ENCODE data around the gene GNPTG.
"Not testable (repeated sequence)": the region's sequence is repeated elsewhere in the genome, so short reads cannot be mapped to it uniquely, and the experiment has no call there.

Gene GNPTG

GRCh38 chr16:1326391-1326790, 25.3 kb upstream of the GNPTG start:
- Mint-ChIP-seq H3K4me3 (no peak overlapping the region), H3K36me3 (ENCODE audit: low read depth) (peaks cover 12% of the 10 kb centered on the region), H3K4me1 (ENCODE audit: low read depth) (peaks cover 3% of the 10 kb centered on the region), H3K27me3 (peaks cover 2% of the 10 kb centered on the region), H3K27ac (no peak overlapping the region), H3K9me3 (no peaks in the 10 kb centered on the region)

GRCh38 chr16:1326946-1327618, 24.6 kb upstream of the GNPTG start:
- Mint-ChIP-seq H3K27me3 (peaks cover 6% of the 10 kb centered on the region), H3K27ac (no peak overlapping the region), H3K36me3 (ENCODE audit: low read depth) (peaks cover 12% of the 10 kb centered on the region), H3K9me3 (no peaks in the 10 kb centered on the region), H3K4me1 (ENCODE audit: low read depth) (peaks cover 7% of the 10 kb centered on the region), H3K4me3 (no peak overlapping the region)

- Mint-ChIP-seq H3K9me3 (no peaks in the 10 kb centered on the region), H3K27me3 (peaks cover 11% of the 10 kb centered on the region), H3K4me3 (no peak overlapping the region), H3K4me1 (ENCODE audit: low read depth) (peaks cover 12% of the 10 kb centered on the region), H3K36me3 (ENCODE audit: low read depth) (peaks cover 12% of the 10 kb centered on the region), H3K27ac (no peak overlapping the region)
Measured at GRCh38 chr16:1327619-1327947, 24.1 kb upstream of the GNPTG start.

GRCh38 chr16:1328136-1328535, 23.6 kb upstream of the GNPTG start:
- peaks cover 13% of the 10 kb centered on the region for H3K27me3 Mint-ChIP-seq
- not testable (repeated sequence) for H3K9me3 Mint-ChIP-seq, H3K4me3 Mint-ChIP-seq, H3K27ac Mint-ChIP-seq
- peaks cover 14% of the 10 kb centered on the region for H3K4me1 Mint-ChIP-seq (ENCODE audit: low read depth)
- peaks cover 12% of the 10 kb centered on the region for H3K36me3 Mint-ChIP-seq (ENCODE audit: low read depth)

- not testable (repeated sequence) for H3K27ac Mint-ChIP-seq; H3K9me3 Mint-ChIP-seq; H3K36me3 Mint-ChIP-seq (ENCODE audit: low read depth); H3K4me3 Mint-ChIP-seq
- Mint-ChIP-seq H3K4me1 (ENCODE audit: low read depth) (peaks cover 14% of the 10 kb centered on the region), H3K27me3 (peaks cover 13% of the 10 kb centered on the region)
Measured at GRCh38 chr16:1328961-1329360, 22.8 kb upstream of the GNPTG start.

GRCh38 chr16:1330260-1330914, 21.3 kb upstream of the GNPTG start:
- Mint-ChIP-seq H3K4me1 (ENCODE audit: low read depth) (peaks cover 14% of the 10 kb centered on the region), H3K9me3 (no peaks in the 10 kb centered on the region), H3K36me3 (ENCODE audit: low read depth) (peaks cover 4% of the 10 kb centered on the region), H3K27me3 (peaks cover 22% of the 10 kb centered on the region), H3K27ac (no peak overlapping the region), H3K4me3 (no peak overlapping the region)

GRCh38 chr16:1330931-1331711, 20.6 kb upstream of the GNPTG start:
- peaks cover 22% of the 10 kb centered on the region for H3K27me3 Mint-ChIP-seq
- H3K36me3 Mint-ChIP-seq (ENCODE audit: low read depth) = peaks cover 4% of the 10 kb centered on the region
- H3K9me3 Mint-ChIP-seq = no peaks in the 10 kb centered on the region
- no peak overlapping the region for H3K27ac Mint-ChIP-seq
- H3K4me3 Mint-ChIP-seq = peak overlapping the region; percentile 7
- H3K4me1 Mint-ChIP-seq (ENCODE audit: low read depth) = peaks cover 14% of the 10 kb centered on the region

- no peaks in the 10 kb centered on the region for H3K36me3 Mint-ChIP-seq (ENCODE audit: low read depth)
- H3K4me3 Mint-ChIP-seq = peak overlapping the region; percentile 61
- H3K27ac Mint-ChIP-seq = no peak overlapping the region
- peaks cover 22% of the 10 kb centered on the region for H3K27me3 Mint-ChIP-seq
- no peaks in the 10 kb centered on the region for H3K9me3 Mint-ChIP-seq
- peaks cover 14% of the 10 kb centered on the region for H3K4me1 Mint-ChIP-seq (ENCODE audit: low read depth)
Measured at GRCh38 chr16:1331712-1332617, 19.8 kb upstream of the GNPTG start.

- Mint-ChIP-seq H3K27me3 (peaks cover 22% of the 10 kb centered on the region), H3K27ac (no peak overlapping the region), H3K36me3 (ENCODE audit: low read depth) (no peaks in the 10 kb centered on the region), H3K9me3 (no peaks in the 10 kb centered on the region), H3K4me3 (peak overlapping the region; percentile 61), H3K4me1 (ENCODE audit: low read depth) (peaks cover 14% of the 10 kb centered on the region)
Measured at GRCh38 chr16:1332618-1333148, 19.0 kb upstream of the GNPTG start.

- H3K4me3 Mint-ChIP-seq = peak within 1 kb of the TSS; percentile 61
- H3K27me3 Mint-ChIP-seq = peaks cover 22% of the 10 kb centered on the region
- H3K4me1 Mint-ChIP-seq (ENCODE audit: low read depth) = peaks cover 14% of the 10 kb centered on the region
- no peak within 1 kb of the TSS for H3K27ac Mint-ChIP-seq
- no peaks in the 10 kb centered on the region for H3K9me3 Mint-ChIP-seq
- H3K36me3 Mint-ChIP-seq (ENCODE audit: low read depth) = no peaks in the 10 kb centered on the region
Measured at GRCh38 chr16:1333149-1333812, 18.4 kb upstream of the GNPTG start, which contains the start of gene BAIAP3. BAIAP3 (plus strand) TSS chr16:1333645; CDS start chr16:1338550, 4,905 bp downstream.

GRCh38 chr16:1333854-1334700, 17.7 kb upstream of the GNPTG start:
- Mint-ChIP-seq H3K4me3 (no peak overlapping the region), H3K27me3 (peaks cover 22% of the 10 kb centered on the region), H3K36me3 (ENCODE audit: low read depth) (no peaks in the 10 kb centered on the region), H3K9me3 (no peaks in the 10 kb centered on the region), H3K4me1 (ENCODE audit: low read depth) (peaks cover 14% of the 10 kb centered on the region), H3K27ac (no peak overlapping the region)

GRCh38 chr16:1334739-1335138, 17.0 kb upstream of the GNPTG start:
- Mint-ChIP-seq H3K4me3 (no peak overlapping the region), H3K36me3 (ENCODE audit: low read depth) (no peaks in the 10 kb centered on the region), H3K9me3 (no peaks in the 10 kb centered on the region), H3K4me1 (ENCODE audit: low read depth) (peaks cover 14% of the 10 kb centered on the region), H3K27ac (no peak overlapping the region), H3K27me3 (peaks cover 22% of the 10 kb centered on the region)

GRCh38 chr16:1335211-1335971, 16.3 kb upstream of the GNPTG start:
- Mint-ChIP-seq H3K27ac (no peak overlapping the region), H3K4me3 (no peak overlapping the region), H3K27me3 (peaks cover 22% of the 10 kb centered on the region)

More at GRCh38 chr16:1335211-1335971, 16.3 kb upstream of the GNPTG start:
- Mint-ChIP-seq H3K9me3 (no peaks in the 10 kb centered on the region), H3K36me3 (ENCODE audit: low read depth) (no peaks in the 10 kb centered on the region), H3K4me1 (ENCODE audit: low read depth) (peaks cover 14% of the 10 kb centered on the region)
